WTC11 (cell line): Measurements from ENCODE around the gene LHPP. TPM values are rescaled to one million over a fixed set of nuclear protein-coding genes. Genes with fewer than 3 reads are reported as not detected.

ENCODE experiments used
- ATAC-seq: fragments of 200-7000 bp; cut with Tn5 transposase; 2 replicates; pipeline ENCODE4 v1.10.0; 2021; ENCODE audit warnings: mild to moderate bottlenecking, moderate library complexity
- CTCF ChIA-PET: fragments of 300-600 bp; sonication (Branson Sonifier 250); formaldehyde crosslinking; loops from one replicate; lab custom pipeline; 2021; ENCODE audit warnings: antibody characterized with exemption; lab: Charles Lee
- POLR2A ChIA-PET: fragments of 350-600 bp; sonication (Branson Sonifier 250); formaldehyde crosslinking; loops from one replicate; lab custom pipeline; 2021; ENCODE audit warnings: antibody characterized with exemption; lab: Charles Lee
- DNase-seq: peaks from one replicate; pipeline ENCODE4 v3.0.0; 2021; ENCODE audit warnings: low spot score
- H3K27ac Mint-ChIP-seq: 2 replicates; pipeline ENCODE4 v1.8.0; 2021; ENCODE audit warnings: mixed read lengths
- H3K27me3 Mint-ChIP-seq: 2 replicates; pipeline ENCODE4 v1.8.0; 2021; ENCODE audit warnings: low read depth, mild to moderate bottlenecking, moderate library complexity, mixed read lengths
- H3K36me3 Mint-ChIP-seq: 2 replicates; pipeline ENCODE4 v1.8.0; 2021; ENCODE audit warnings: mixed read lengths
- H3K4me1 Mint-ChIP-seq: 2 replicates; pipeline ENCODE4 v1.8.0; 2022; ENCODE audit warnings: mixed read lengths
- H3K4me3 Mint-ChIP-seq: 2 replicates; pipeline ENCODE4 v1.8.0; 2021; ENCODE audit warnings: mild to moderate bottlenecking, moderate library complexity, mixed read lengths
- H3K9me3 Mint-ChIP-seq: 2 replicates; pipeline ENCODE4 v1.8.0; 2021; ENCODE audit warnings: mixed read lengths
- ATF1 ChIP-seq: sonication (generic); formaldehyde crosslinking; IDR thresholded peaks from 2 replicates; pipeline ENCODE4 v1.8.1; 2023; ENCODE audit warnings: mild to moderate bottlenecking, moderate library complexity, missing genetic modification reagents
- ELF4 ChIP-seq: sonication (generic); formaldehyde crosslinking; IDR thresholded peaks from 2 replicates; pipeline ENCODE4 v1.8.1; 2022; ENCODE audit warnings: low read depth, mild to moderate bottlenecking, moderate library complexity, missing genetic modification reagents
- FOXK1 ChIP-seq: sonication (generic); formaldehyde crosslinking; IDR thresholded peaks from 2 replicates; pipeline ENCODE4 v1.8.0; 2022; ENCODE audit warnings: mild to moderate bottlenecking, moderate library complexity, missing genetic modification reagents
- FOXP1 ChIP-seq: sonication (generic); formaldehyde crosslinking; IDR thresholded peaks from 2 replicates; pipeline ENCODE4 v1.8.0; 2022; ENCODE audit warnings: missing genetic modification reagents, mild to moderate bottlenecking, moderate library complexity, borderline replicate concordance
- GABPB1 ChIP-seq: sonication (generic); formaldehyde crosslinking; IDR thresholded peaks from 2 replicates; pipeline ENCODE4 v1.8.1; 2023; ENCODE audit warnings: mild to moderate bottlenecking, missing genetic modification reagents
- GTF2I ChIP-seq: fragments of 250-450 bp; sonication (Bioruptor Pico); conservative IDR thresholded peaks from 2 replicates; pipeline ENCODE4 v1.4.0; 2021; ENCODE audit warnings: mild to moderate bottlenecking
- NFYB ChIP-seq: sonication (generic); formaldehyde crosslinking; conservative IDR thresholded peaks from 2 replicates; pipeline ENCODE4 v1.8.0; 2022; ENCODE audit warnings: low read depth, missing genetic modification reagents
- OVOL2 ChIP-seq: fragments of 250-450 bp; sonication (Bioruptor Pico); IDR thresholded peaks from 2 replicates; pipeline ENCODE4 v1.9.0; 2021; ENCODE audit warnings: mild to moderate bottlenecking, borderline replicate concordance
- SMAD4 ChIP-seq: sonication (generic); formaldehyde crosslinking; IDR thresholded peaks from 2 replicates; pipeline ENCODE4 v1.8.0; 2022; ENCODE audit warnings: mild to moderate bottlenecking, missing genetic modification reagents
- SOX15 ChIP-seq: fragments of 250-450 bp; sonication (Bioruptor Pico); IDR thresholded peaks from 2 replicates; pipeline ENCODE4 v1.9.0; 2021; ENCODE audit warnings: mild to moderate bottlenecking
- TCF7 ChIP-seq: sonication (generic); formaldehyde crosslinking; IDR thresholded peaks from 2 replicates; pipeline ENCODE4 v1.8.0; 2022; ENCODE audit warnings: mild to moderate bottlenecking, low read depth, missing genetic modification reagents, moderate library complexity
- TEAD1 ChIP-seq: sonication (generic); formaldehyde crosslinking; IDR thresholded peaks from 2 replicates; pipeline ENCODE4 v1.8.0; 2022; ENCODE audit warnings: mild to moderate bottlenecking, missing genetic modification reagents
- TP53 ChIP-seq: sonication (generic); formaldehyde crosslinking; IDR thresholded peaks from 2 replicates; pipeline ENCODE4 v1.8.1; 2023; ENCODE audit warnings: mild to moderate bottlenecking, missing genetic modification reagents
- ZNF138 ChIP-seq: sonication (generic); formaldehyde crosslinking; conservative IDR thresholded peaks from 2 replicates; pipeline ENCODE4 v1.8.1; 2022; ENCODE audit warnings: mild to moderate bottlenecking, moderate library complexity, missing genetic modification reagents
- ZNF232 ChIP-seq: sonication (generic); formaldehyde crosslinking; IDR thresholded peaks from 2 replicates; pipeline ENCODE4 v1.8.0; 2022; ENCODE audit warnings: mild to moderate bottlenecking, missing genetic modification reagents
- ZNF263 ChIP-seq: sonication (generic); formaldehyde crosslinking; IDR thresholded peaks from 2 replicates; pipeline ENCODE4 v1.8.1; 2022; ENCODE audit warnings: low read depth, mild to moderate bottlenecking, moderate library complexity, missing genetic modification reagents
- ZNF423 ChIP-seq: fragments of 250-450 bp; sonication (Bioruptor Pico); IDR thresholded peaks from 2 replicates; pipeline ENCODE4 v2.1.2; 2022; ENCODE audit warnings: mild to moderate bottlenecking, moderate library complexity
- ZNF671 ChIP-seq: fragments of 250-450 bp; sonication (Bioruptor Pico); IDR thresholded peaks from 2 replicates; pipeline ENCODE4 v1.8.0; 2021; ENCODE audit warnings: mild to moderate bottlenecking
- total RNA-seq: library from RNA; stranded (reverse); gene quantifications from 3 replicates; pipeline ENCODE4 v1.2.3, GENCODE V29; 2021
- TF ChIP-seq, protein P1 (sequence below): sonication (generic); formaldehyde crosslinking; IDR thresholded peaks from 2 replicates; pipeline ENCODE4 v1.8.0; 2023; ENCODE audit warnings: mild to moderate bottlenecking, missing genetic modification reagents
- TF ChIP-seq, protein P2 (sequence below): sonication (generic); formaldehyde crosslinking; IDR thresholded peaks from 2 replicates; pipeline ENCODE4 v1.8.0; 2022; ENCODE audit warnings: mild to moderate bottlenecking, missing genetic modification reagents

The LHPP gene
- total RNA-seq, 1 experiment from 2014 or later = 33.2 TPM

DNA sequence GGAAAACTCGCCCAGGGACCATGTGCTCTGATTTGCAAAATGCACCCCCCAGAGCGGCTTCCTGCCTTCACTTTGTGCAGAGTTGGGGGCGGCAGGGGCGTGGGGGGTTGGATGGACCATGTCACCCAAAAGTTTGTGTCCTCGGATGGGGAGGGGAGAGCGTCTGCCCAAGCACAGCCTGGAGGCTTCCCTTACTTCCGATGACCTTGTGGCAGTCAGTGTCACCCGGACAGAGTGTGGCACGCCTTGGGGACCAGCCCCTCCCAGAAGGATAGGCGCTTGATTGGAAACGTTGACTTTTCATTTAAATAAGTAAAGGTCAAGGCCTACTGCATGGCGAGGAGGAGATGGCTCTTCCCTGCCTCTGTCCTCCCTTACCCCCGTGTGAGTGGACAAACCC lies 71.6 kb downstream of the LHPP start:
- DNase-seq (no peak), ATAC-seq (no peak)
- H3K4me3 Mint-ChIP-seq = no peak overlapping the region
- H3K36me3 Mint-ChIP-seq = no peaks in the 10 kb centered on the region
- ChIA-PET CTCF (interaction anchor here (1.3 to 5.4 kb wide), 3 partner anchors 33 to 208 kb away, joined by 3 to 46 read pairs (median 7); no protein-coding TSS in a partner anchor), POLR2A (no interaction called here)
- H3K27me3 Mint-ChIP-seq = no peaks in the 10 kb centered on the region; the same call in 1 of the 2 replicates
- peaks cover 42% of the 10 kb centered on the region for H3K4me1 Mint-ChIP-seq
- TF ChIP-seq ZNF138 (CRISPR knock-in tag) (no peak), ZNF232 (no peak), FOXK1 (CRISPR knock-in tag) (no peak), NFYB (CRISPR knock-in tag) (no peak), ZNF671 (CRISPR knock-in tag) (no peak), ELF4 (CRISPR knock-in tag) (no peak), TP53 (CRISPR knock-in tag) (no peak), TEAD1 (CRISPR knock-in tag) (no peak), GABPB1 (CRISPR knock-in tag) (no peak), TCF7 (no peak), ZNF263 (CRISPR knock-in tag) (no peak), SOX15 (no peak), ZNF423 (CRISPR knock-in tag) (no peak), OVOL2 (CRISPR knock-in tag) (no peak), ATF1 (CRISPR knock-in tag) (no peak)
- TF ChIP-seq, protein P1, sequence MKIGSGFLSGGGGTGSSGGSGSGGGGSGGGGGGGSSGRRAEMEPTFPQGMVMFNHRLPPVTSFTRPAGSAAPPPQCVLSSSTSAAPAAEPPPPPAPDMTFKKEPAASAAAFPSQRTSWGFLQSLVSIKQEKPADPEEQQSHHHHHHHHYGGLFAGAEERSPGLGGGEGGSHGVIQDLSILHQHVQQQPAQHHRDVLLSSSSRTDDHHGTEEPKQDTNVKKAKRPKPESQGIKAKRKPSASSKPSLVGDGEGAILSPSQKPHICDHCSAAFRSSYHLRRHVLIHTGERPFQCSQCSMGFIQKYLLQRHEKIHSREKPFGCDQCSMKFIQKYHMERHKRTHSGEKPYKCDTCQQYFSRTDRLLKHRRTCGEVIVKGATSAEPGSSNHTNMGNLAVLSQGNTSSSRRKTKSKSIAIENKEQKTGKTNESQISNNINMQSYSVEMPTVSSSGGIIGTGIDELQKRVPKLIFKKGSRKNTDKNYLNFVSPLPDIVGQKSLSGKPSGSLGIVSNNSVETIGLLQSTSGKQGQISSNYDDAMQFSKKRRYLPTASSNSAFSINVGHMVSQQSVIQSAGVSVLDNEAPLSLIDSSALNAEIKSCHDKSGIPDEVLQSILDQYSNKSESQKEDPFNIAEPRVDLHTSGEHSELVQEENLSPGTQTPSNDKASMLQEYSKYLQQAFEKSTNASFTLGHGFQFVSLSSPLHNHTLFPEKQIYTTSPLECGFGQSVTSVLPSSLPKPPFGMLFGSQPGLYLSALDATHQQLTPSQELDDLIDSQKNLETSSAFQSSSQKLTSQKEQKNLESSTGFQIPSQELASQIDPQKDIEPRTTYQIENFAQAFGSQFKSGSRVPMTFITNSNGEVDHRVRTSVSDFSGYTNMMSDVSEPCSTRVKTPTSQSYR (CRISPR knock-in tag) = no peak
- TF ChIP-seq, protein P2, sequence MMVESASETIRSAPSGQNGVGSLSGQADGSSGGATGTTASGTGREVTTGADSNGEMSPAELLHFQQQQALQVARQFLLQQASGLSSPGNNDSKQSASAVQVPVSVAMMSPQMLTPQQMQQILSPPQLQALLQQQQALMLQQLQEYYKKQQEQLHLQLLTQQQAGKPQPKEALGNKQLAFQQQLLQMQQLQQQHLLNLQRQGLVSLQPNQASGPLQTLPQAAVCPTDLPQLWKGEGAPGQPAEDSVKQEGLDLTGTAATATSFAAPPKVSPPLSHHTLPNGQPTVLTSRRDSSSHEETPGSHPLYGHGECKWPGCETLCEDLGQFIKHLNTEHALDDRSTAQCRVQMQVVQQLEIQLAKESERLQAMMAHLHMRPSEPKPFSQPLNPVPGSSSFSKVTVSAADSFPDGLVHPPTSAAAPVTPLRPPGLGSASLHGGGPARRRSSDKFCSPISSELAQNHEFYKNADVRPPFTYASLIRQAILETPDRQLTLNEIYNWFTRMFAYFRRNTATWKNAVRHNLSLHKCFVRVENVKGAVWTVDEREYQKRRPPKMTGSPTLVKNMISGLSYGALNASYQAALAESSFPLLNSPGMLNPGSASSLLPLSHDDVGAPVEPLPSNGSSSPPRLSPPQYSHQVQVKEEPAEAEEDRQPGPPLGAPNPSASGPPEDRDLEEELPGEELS (CRISPR knock-in tag) = no peak
- TF ChIP-seq, all 79 proteins: peak for 0
- Mint-ChIP-seq H3K9me3 (no peaks in the 10 kb centered on the region), H3K27ac (peak overlapping the region; percentile 36; the same call in 1 of the 2 replicates)

DNA sequence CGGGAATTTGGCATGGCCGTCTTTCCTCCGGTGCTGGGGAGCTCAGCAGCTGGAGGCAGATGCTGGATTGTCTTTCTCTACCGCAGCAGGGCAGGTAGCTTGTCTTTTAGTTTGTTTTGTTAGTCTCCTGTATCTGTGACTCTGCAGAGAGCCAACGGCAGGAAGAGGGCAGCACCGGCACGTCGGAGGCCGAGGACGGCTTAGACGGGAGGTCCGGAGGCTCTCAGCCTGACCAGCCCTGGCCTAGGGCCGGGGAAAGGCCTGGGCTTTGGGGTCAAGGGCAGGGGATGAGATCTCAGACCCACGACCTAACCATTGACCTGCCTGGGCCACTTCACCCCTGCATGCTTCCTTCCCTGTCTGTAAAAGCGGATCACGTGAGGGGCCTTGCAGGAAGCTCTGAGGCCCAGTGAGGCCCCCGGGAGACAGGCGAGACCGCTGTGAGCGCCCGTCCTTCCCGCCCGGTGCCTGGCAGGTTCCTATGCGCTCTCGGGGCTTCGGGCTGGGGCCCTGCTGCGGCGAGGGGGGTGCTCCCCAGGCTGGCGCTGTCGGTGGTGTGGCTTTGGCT lies 72.7 kb downstream of the LHPP start:
- H3K36me3 Mint-ChIP-seq = no peaks in the 10 kb centered on the region

More for the DNA sequence above, 72.7 kb downstream of the LHPP start:
- POLR2A ChIA-PET = interaction anchor here (0.6 kb wide), 1 partner anchor 158 kb away, joined by 12 read pairs; no protein-coding TSS in a partner anchor
- TF ChIP-seq FOXP1 (CRISPR knock-in tag) (peak; percentile 28; the same call in 1 of the 2 replicates), GTF2I (CRISPR knock-in tag) (0 out of 2 replicates have a peak, but pooled peaks have one; percentile 6), SMAD4 (no peak)
- Mint-ChIP-seq H3K27ac (peak overlapping the region; percentile 57), H3K4me3 (no peak overlapping the region), H3K9me3 (no peaks in the 10 kb centered on the region), H3K4me1 (peaks cover 42% of the 10 kb centered on the region), H3K27me3 (no peaks in the 10 kb centered on the region; the same call in 1 of the 2 replicates)
- CTCF ChIA-PET = interaction anchor here (0.6 to 2.6 kb wide), 22 partner anchors 11 to 289 kb away, joined by 3 to 15 read pairs (median 4); no protein-coding TSS in a partner anchor
- DNase-seq (peak; percentile 45), ATAC-seq (peak; percentile 12)
